Adrenal gland (tissue), 12 donors: ENCODE results near the gene HYOU1. TPM values are rescaled to one million over a fixed set of nuclear protein-coding genes. Genes with fewer than 3 reads are reported as not detected.
"Not testable (repeated sequence)": the region's sequence is repeated elsewhere in the genome, so short reads cannot be mapped to it uniquely, and the experiment has no call there.

Experiments used
- DNase-seq, 7 donors: peaks; one replicate each; pipeline ENCODE4 v3.0.0-alpha.2; 2019 to 2020
- H3K27ac ChIP-seq, 5 donors: fragments of 200-600 bp; sonication (generic) in 4 of 5; 1 replicate in 3 of 5; 2 replicates in 2 of 5; pipeline versions ENCODE4 v1.5.1 to v1.8.0; 2016 to 2020; ENCODE audit warnings: mild to moderate bottlenecking in 1 of 5
- H3K27me3 ChIP-seq: fragments of 200-600 bp; 2 replicates; pipeline ENCODE4 v1.8.0; 2021
- H3K36me3 ChIP-seq, 2 donors: fragments of 200-600 bp; replicated peaks in 1 of 2; 1 replicate in 1 of 2; 2 replicates in 1 of 2; pipeline versions ENCODE4 v1.5.1 to v1.8.0; 2018 to 2022
- H3K4me1 ChIP-seq, 2 donors: fragments of 200-600 bp; replicated peaks in 1 of 2; 1 replicate in 1 of 2; 2 replicates in 1 of 2; pipeline versions ENCODE4 v1.5.1 to v1.8.0; 2018 to 2021
- H3K4me3 ChIP-seq, 4 donors: fragments of 200-600 bp; sonication (generic) in 3 of 4; one replicate each; pipeline ENCODE4 v1.5.1; 2016 to 2018
- H3K9me3 ChIP-seq, 3 donors: fragments of 200-600 bp; sonication (generic) in 1 of 3; replicated peaks in 1 of 3; 1 replicate in 2 of 3; 2 replicates in 1 of 3; pipeline versions ENCODE4 v1.5.1 to v1.8.0; 2016 to 2021
- CTCF ChIP-seq, 6 experiments: fragments of 450-650 bp in 4 of 6; fragments of 200-600 bp in 2 of 6; sonication (generic) in 1 of 6; IDR thresholded peaks; 1 replicate in 5 of 6; 2 replicates in 1 of 6; pipeline versions ENCODE4 v1.5.1 to v1.8.0; 2016 to 2021; ENCODE audit warnings: antibody characterized with exemption in 6 of 6, mild to moderate bottlenecking in 2 of 6, moderate library complexity in 1 of 6
- POLR2A ChIP-seq, 2 donors: fragments of 450-650 bp; IDR thresholded peaks; one replicate each; pipeline ENCODE4 v1.6.1; 2017; ENCODE audit warnings: antibody characterized with exemption in 2 of 2, mild to moderate bottlenecking in 2 of 2, moderate library complexity in 1 of 2
- WGBS, 4 donors: extraction: QIAGEN DNeasy Blood & Tissue Kit in 2 of 4; methylation state at CpG; one replicate each; pipeline versions ENCODE4 v1.1.5 to v1.1.7; 2013 to 2017; 5-methylcytosine and 5-hydroxymethylcytosine counted together
- intact Hi-C, 2 donors: fragments of 100-400 bp; cut with DNase I; formaldehyde crosslinking; loops; one replicate each; pipeline versions ENCODE4 v1.14.1 to v1.15.0; 2022 to 2023
- polyA plus RNA-seq, 3 donors: library from polyadenylated mRNA; stranded (reverse); fragments of 200-250 nt in 2 of 3; fragments of 350-450 nt in 1 of 3; fragmentation: Illumina TruSeq in 1 of 3; extraction: RNeasy Lipid Tissue Mini Kit (QIAGEN cat#74804) in 1 of 3; gene quantifications; one replicate each; pipeline ENCODE4 v1.2.3, GENCODE V29; 2013 to 2014
- total RNA-seq, 9 donors: library from RNA; depleted of rRNA in 4 of 9; stranded (reverse); fragments of >200 nt in 4 of 9; fragments of 120-200 nt in 1 of 9; fragmentation: NEBNext Ultra II Directional in 1 of 9; extraction: Animal tissue kit (Norgen Biotek cat#: 25700) in 1 of 9; gene quantifications; one replicate each; pipeline versions ENCODE4 v1.1.0 to v1.2.4, GENCODE V29; 2013 to 2023
- donor health status: healthy with polysubstance abuse.
- donor health status: Bipolar disorder and iron deficiency.
- donor health status: DM: yes; HTN: yes; CAD: no.
- donor health status: DM: no; HTN: no; CAD: no.
- donor health status: DM: no; HTN: no; CAD: no.
- donor health status: DM: yes; HTN: yes; CAD: no.

HYOU1 gene
- total and polyA plus RNA-seq, 12 donors, result 43.5 to 301 (median 69.3) TPM

DNA sequence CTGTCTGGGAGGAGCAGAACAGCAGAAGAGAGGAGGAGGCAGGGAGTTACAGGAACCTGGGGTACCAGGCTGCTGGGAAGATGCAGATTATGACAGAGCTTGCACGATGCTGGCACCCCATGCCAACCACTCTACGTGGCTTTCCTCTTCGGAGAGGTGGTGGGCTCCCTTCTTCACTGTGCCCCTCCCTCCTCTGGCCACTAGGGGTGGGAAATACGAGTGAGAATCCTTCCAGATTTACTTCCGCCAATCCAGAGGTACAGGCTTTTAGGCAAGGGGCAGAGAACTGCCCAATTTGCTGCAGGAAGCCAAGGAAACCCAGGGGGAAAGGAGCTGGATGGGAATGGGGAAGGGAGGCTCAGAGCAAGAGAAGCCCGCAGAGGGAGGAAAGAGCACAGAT lies 12.3 kb downstream of the HYOU1 start:
- Histone ChIP-seq H3K4me3 (no peak overlapping the region), H3K27ac (no peak overlapping the region), H3K9me3 (no peaks in the 10 kb centered on the region), H3K36me3 (peaks cover 0 to 54% of the 10 kb centered on the region in 2 donors), H3K4me1 (no peaks in the 10 kb centered on the region), H3K27me3 (no peaks in the 10 kb centered on the region)
- DNase-seq, result no peak
- intact Hi-C loops, result no loop called here
- 80 to 91% (median 87%) methylated on average over 5 to 6 of the region's 6 CpGs for WGBS, 4 donors
- TF ChIP-seq CTCF (IDR thresholded peaks at IDR 0.05) (no peak), POLR2A (IDR thresholded peaks at IDR 0.05) (no peak)

- no peak for DNase-seq
- Histone ChIP-seq H3K9me3 (no peaks in the 10 kb centered on the region), H3K27me3 (no peaks in the 10 kb centered on the region), H3K27ac (no peak overlapping the region), H3K36me3 (peaks cover 0 to 36% of the 10 kb centered on the region in 2 donors), H3K4me1 (no peaks in the 10 kb centered on the region), H3K4me3 (no peak overlapping the region)
- intact Hi-C loops, result no loop called here
- WGBS, 4 donors, result 87 to 94% (median 93%) methylated on average over 8 to 9 of the region's 9 CpGs
- TF ChIP-seq CTCF (IDR thresholded peaks at IDR 0.05) (no peak), POLR2A (IDR thresholded peaks at IDR 0.05) (no peak)
These were observed 14.1 kb downstream of the HYOU1 start for GRCh38 chr11:119042927-119043326.

GRCh38 chr11:119041821-119042514 lies 15.0 kb downstream of the HYOU1 start:
- 89 to 93% (median 92%) methylated on average over 4 of the region's 4 CpGs for WGBS, 4 donors
- H3K4me3 ChIP-seq, result no peak overlapping the region
- no peak for TF ChIP-seq POLR2A (IDR thresholded peaks at IDR 0.05)
- TF ChIP-seq CTCF (IDR thresholded peaks at IDR 0.05), result no peak
- no peak for DNase-seq
- no peak overlapping the region for H3K27ac ChIP-seq
- intact Hi-C loops, result no loop called here
- peaks cover 0 to 27% of the 10 kb centered on the region in 2 donors for H3K36me3 ChIP-seq
- no peaks in the 10 kb centered on the region for H3K27me3 ChIP-seq
- H3K9me3 ChIP-seq, result no peaks in the 10 kb centered on the region
- no peaks in the 10 kb centered on the region for H3K4me1 ChIP-seq

DNA sequence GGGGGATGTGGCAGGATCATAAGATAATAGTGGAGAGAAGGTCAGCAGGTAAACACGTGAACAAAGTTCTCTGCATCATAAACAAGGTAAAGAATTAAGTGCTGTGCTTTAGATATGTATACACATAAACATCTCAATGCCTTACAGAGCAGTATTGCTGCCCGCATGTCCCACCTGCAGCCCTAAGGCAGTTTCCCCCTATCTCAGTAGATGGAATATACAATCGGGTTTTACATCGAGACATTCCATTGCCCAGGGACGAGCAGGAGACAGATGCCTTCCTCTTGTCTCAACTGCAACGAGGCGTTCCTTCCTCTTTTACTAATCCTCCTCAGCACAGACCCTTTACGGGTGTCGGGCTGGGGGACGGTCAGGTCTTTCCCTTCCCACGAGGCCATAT lies 17.5 kb downstream of the HYOU1 start:
- intact Hi-C loops, H3K36me3 ChIP-seq, H3K27ac ChIP-seq, H3K4me3 ChIP-seq, H3K4me1 ChIP-seq, H3K27me3 ChIP-seq, H3K9me3 ChIP-seq, DNase-seq: not testable (repeated sequence)
- whole genome bisulfite sequencing, 4 donors, result 27 to 58% (median 40%) methylated on average over 4 to 10 of the region's 11 CpGs

GRCh38 chr11:119038884-119039283 lies 18.1 kb downstream of the HYOU1 start:
- H3K36me3 ChIP-seq, result no peaks in the 10 kb centered on the region
- 83 to 91% (median 83%) methylated on average over 3 to 5 of the region's 5 CpGs for WGBS, 4 donors

More at GRCh38 chr11:119038884-119039283, 18.1 kb downstream of the HYOU1 start:
- Histone ChIP-seq H3K27ac (no peak overlapping the region), H3K4me1 (no peaks in the 10 kb centered on the region), H3K27me3 (no peaks in the 10 kb centered on the region), H3K4me3 (no peak overlapping the region), H3K9me3 (no peaks in the 10 kb centered on the region)
- no peak for DNase-seq
- TF ChIP-seq CTCF (IDR thresholded peaks at IDR 0.05) (no peak), POLR2A (IDR thresholded peaks at IDR 0.05) (no peak)
- intact Hi-C loops, result no loop called here
